B cell (primary cell): ENCODE data around the gene NAPB. TPM values are rescaled to one million over a fixed set of nuclear protein-coding genes. Genes with fewer than 3 reads are reported as not detected.

Experiments used
- ATAC-seq: fragments of 200-7000 bp; cut with Tn5 transposase; one replicate; pipeline ENCODE4 v1.10.0; 2021; ENCODE audit warnings: low read depth, mild to moderate bottlenecking, moderate number of reproducible peaks, moderate library complexity
- CTCF ChIA-PET: fragments of 350-600 bp; sonication (Branson Sonifier 250); formaldehyde crosslinking; loops from one replicate; lab custom pipeline; 2021; ENCODE audit warnings: antibody characterized with exemption, inconsistent platforms; lab: Charles Lee
- POLR2A ChIA-PET: fragments of 350-600 bp; sonication (Branson Sonifier 250); formaldehyde crosslinking; loops from one replicate; lab custom pipeline; 2021; ENCODE audit warnings: antibody characterized with exemption; lab: Charles Lee
- DNase-seq: peaks from one replicate; pipeline ENCODE4 v3.0.0; 2013
- H2AFZ ChIP-seq: 2 replicates; pipeline ENCODE4 v1.6.1; 2012; ENCODE audit warnings: mild to moderate bottlenecking, low read depth, low read length; ENCODE audit not compliant: insufficient read depth, poor library complexity, severe bottlenecking
- H3K27ac ChIP-seq, 2 donors: 1 replicate in 1 of 2; 2 replicates in 1 of 2; pipeline ENCODE4 v1.5.1; 2012 to 2013; ENCODE audit warnings: low read length in 2 of 2, mild to moderate bottlenecking in 2 of 2, moderate library complexity in 1 of 2
- H3K27me3 ChIP-seq, 4 experiments: fragments of 200-600 bp in 1 of 4; sonication (generic) in 1 of 4; replicated peaks in 1 of 4; 1 replicate in 2 of 4; 2 replicates in 2 of 4; pipeline versions ENCODE4 v1.6.1 to v1.7.0; 2013 to 2016; ENCODE audit warnings: low read length in 3 of 4, mild to moderate bottlenecking in 2 of 4, mixed read lengths in 1 of 4, moderate library complexity in 1 of 4; ENCODE audit not compliant: insufficient read depth in 4 of 4, control insufficient read depth in 3 of 4; ENCODE audit errors: control extremely low read depth in 1 of 4
- H3K36me3 ChIP-seq, 2 experiments: replicated peaks in 1 of 2; 1 replicate in 1 of 2; 2 replicates in 1 of 2; pipeline versions ENCODE4 v1.6.1 to v1.7.1; 2013; ENCODE audit warnings: low read length in 1 of 2; ENCODE audit not compliant: insufficient read depth in 2 of 2, control insufficient read depth in 1 of 2; ENCODE audit errors: control extremely low read depth in 1 of 2, extremely low read depth in 1 of 2
- H3K4me1 ChIP-seq, 2 donors: fragments of 200-600 bp in 1 of 2; sonication (generic) in 1 of 2; 1 replicate in 1 of 2; 2 replicates in 1 of 2; pipeline versions ENCODE4 v1.5.1 to v1.6.1; 2013 to 2017; ENCODE audit warnings: low read length in 2 of 2; ENCODE audit not compliant: control insufficient read depth in 2 of 2, insufficient read depth in 2 of 2
- H3K4me2 ChIP-seq: replicated peaks from 2 replicates; pipeline ENCODE3; 2012; ENCODE audit warnings: mild to moderate bottlenecking, low read depth, low read length; ENCODE audit not compliant: poor library complexity, severe bottlenecking
- H3K4me3 ChIP-seq, 5 experiments: fragments of 200-600 bp in 1 of 5; sonication (generic) in 1 of 5; 1 replicate in 3 of 5; 2 replicates in 2 of 5; pipeline versions ENCODE4 v1.5.1 to v1.7.0; 2011 to 2016; ENCODE audit warnings: low read length in 4 of 5, mild to moderate bottlenecking in 4 of 5, low read depth in 2 of 5, control low read depth in 1 of 5, moderate library complexity in 1 of 5; ENCODE audit not compliant: insufficient read depth in 1 of 5; ENCODE audit errors: control extremely low read depth in 1 of 5, extremely low read depth in 1 of 5
- H3K79me2 ChIP-seq: fragments of 200-600 bp; sonication (generic); one replicate; pipeline ENCODE4 v1.6.0; 2016; ENCODE audit warnings: low read length; ENCODE audit not compliant: control insufficient read depth, insufficient read depth
- H3K9ac ChIP-seq: fragments of 200-600 bp; sonication (generic); 2 replicates; pipeline ENCODE4 v1.6.1; 2017; ENCODE audit warnings: mild to moderate bottlenecking, low read length, moderate library complexity
- H3K9me3 ChIP-seq, 3 donors: one replicate each; pipeline versions ENCODE4 v1.6.1 to v1.7.1; 2013; ENCODE audit warnings: low read length in 2 of 3; ENCODE audit not compliant: control insufficient read depth in 2 of 3, insufficient read depth in 1 of 3; ENCODE audit errors: control extremely low read depth in 1 of 3
- H4K20me1 ChIP-seq: 2 replicates; pipeline ENCODE4 v1.6.0; 2012; ENCODE audit warnings: mild to moderate bottlenecking, low read length; ENCODE audit not compliant: insufficient read depth, control insufficient read depth, poor library complexity, severe bottlenecking
- H3K27ac Mint-ChIP-seq: one replicate; pipeline ENCODE4 v1.8.0; 2021; ENCODE audit warnings: mixed read lengths
- H3K27me3 Mint-ChIP-seq: one replicate; pipeline ENCODE4 v1.8.0; 2021; ENCODE audit warnings: mixed read lengths
- H3K4me1 Mint-ChIP-seq: one replicate; pipeline ENCODE4 v1.8.0; 2021; ENCODE audit warnings: mixed read lengths
- H3K4me3 Mint-ChIP-seq: one replicate; pipeline ENCODE4 v1.8.0; 2021; ENCODE audit warnings: mixed read lengths
- H3K9me3 Mint-ChIP-seq: one replicate; pipeline ENCODE4 v1.8.0; 2022; ENCODE audit warnings: mixed read lengths; ENCODE audit not compliant: insufficient read depth
- EZH2 ChIP-seq: IDR thresholded peaks from 2 replicates; pipeline ENCODE4 v1.6.1; 2012; ENCODE audit warnings: borderline replicate concordance, low read depth, mild to moderate bottlenecking, moderate library complexity, low read length; ENCODE audit not compliant: insufficient read depth, poor library complexity, severe bottlenecking
- whole genome bisulfite sequencing: methylation state at CpG from one replicate; pipeline ENCODE4 v1.1.5; 2013; ENCODE audit warnings: missing lambda C conversion rate; ENCODE audit not compliant: insufficient coverage; 5-methylcytosine and 5-hydroxymethylcytosine counted together
- intact Hi-C: fragments of 100-400 bp; cut with micrococcal nuclease; formaldehyde crosslinking; loops from one replicate; pipeline ENCODE4 v1.10.0; 2022
- polyA plus RNA-seq: library from polyadenylated mRNA; depleted of rRNA; stranded (reverse); fragments of >200 nt; gene quantifications from 2 replicates; pipeline ENCODE4 v1.2.3, GENCODE V29; 2012
- total RNA-seq, 2 donors: library from RNA; stranded (reverse); fragments of 120-200 nt in 1 of 2; gene quantifications; 1 replicate in 1 of 2; 2 replicates in 1 of 2; pipeline versions ENCODE4 v1.2.3 to v1.2.4, GENCODE V29; 2013 to 2022
- TF ChIP-seq, protein P1 (sequence below): fragments of 200-600 bp; IDR thresholded peaks from one replicate; pipeline ENCODE4 v1.8.0; 2022; ENCODE audit warnings: antibody characterized with exemption, mild to moderate bottlenecking

Gene NAPB
- total and polyA plus RNA-seq, 2 donors (not counting 1 experiment from before 2014, with no cell fraction given), result 4.1 to 13.0 TPM

DNA sequence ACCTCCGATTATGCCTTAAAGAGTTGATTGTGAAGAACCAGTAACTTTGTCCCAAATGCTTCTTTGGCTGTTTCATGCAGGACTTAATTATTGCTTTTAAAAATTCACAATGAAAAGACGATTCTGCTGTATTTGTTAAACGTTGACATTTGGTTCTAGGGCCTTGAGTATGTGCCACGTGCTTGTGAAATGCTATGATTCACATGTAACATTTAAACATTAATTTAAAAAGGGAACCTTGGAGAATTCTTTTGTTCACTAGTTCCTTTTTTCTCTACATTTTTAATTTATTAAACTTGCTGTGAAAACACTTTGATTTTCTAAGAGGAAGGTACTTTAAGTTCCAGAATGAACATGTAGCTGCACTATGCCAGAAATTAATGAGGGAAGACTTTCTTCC, 49.8 kb downstream of the NAPB start:
- Histone ChIP-seq H2AFZ (no peak overlapping the region), H3K79me2 (peaks cover 6% of the 10 kb centered on the region), H3K9me3 (no peaks in the 10 kb centered on the region), H3K27ac (no peak overlapping the region), H3K27me3 (no peaks in the 10 kb centered on the region), H3K36me3 (peaks cover 17 to 68% of the 10 kb centered on the region in 2 experiments), H3K4me1 (peaks cover 4 to 5% of the 10 kb centered on the region in 2 donors), H3K9ac (no peak overlapping the region), H3K4me3 (no peak overlapping the region), H4K20me1 (peaks cover 9% of the 10 kb centered on the region), H3K4me2 (no peak overlapping the region)
- Mint-ChIP-seq H3K27me3 (no peaks in the 10 kb centered on the region), H3K27ac (no peak overlapping the region), H3K4me1 (peaks cover 16% of the 10 kb centered on the region), H3K4me3 (no peak overlapping the region), H3K9me3 (no peaks in the 10 kb centered on the region)
- TF ChIP-seq, protein P1, sequence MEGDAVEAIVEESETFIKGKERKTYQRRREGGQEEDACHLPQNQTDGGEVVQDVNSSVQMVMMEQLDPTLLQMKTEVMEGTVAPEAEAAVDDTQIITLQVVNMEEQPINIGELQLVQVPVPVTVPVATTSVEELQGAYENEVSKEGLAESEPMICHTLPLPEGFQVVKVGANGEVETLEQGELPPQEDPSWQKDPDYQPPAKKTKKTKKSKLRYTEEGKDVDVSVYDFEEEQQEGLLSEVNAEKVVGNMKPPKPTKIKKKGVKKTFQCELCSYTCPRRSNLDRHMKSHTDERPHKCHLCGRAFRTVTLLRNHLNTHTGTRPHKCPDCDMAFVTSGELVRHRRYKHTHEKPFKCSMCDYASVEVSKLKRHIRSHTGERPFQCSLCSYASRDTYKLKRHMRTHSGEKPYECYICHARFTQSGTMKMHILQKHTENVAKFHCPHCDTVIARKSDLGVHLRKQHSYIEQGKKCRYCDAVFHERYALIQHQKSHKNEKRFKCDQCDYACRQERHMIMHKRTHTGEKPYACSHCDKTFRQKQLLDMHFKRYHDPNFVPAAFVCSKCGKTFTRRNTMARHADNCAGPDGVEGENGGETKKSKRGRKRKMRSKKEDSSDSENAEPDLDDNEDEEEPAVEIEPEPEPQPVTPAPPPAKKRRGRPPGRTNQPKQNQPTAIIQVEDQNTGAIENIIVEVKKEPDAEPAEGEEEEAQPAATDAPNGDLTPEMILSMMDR, result no peak
- TF ChIP-seq EZH2, result no peak
- ChIA-PET POLR2A (no interaction called here), CTCF (no interaction called here)
- intact Hi-C loops, result no loop called here
- ATAC-seq (no peak), DNase-seq (no peak)
- 100% methylated on average over 1 of the region's 4 CpGs for WGBS

DNA sequence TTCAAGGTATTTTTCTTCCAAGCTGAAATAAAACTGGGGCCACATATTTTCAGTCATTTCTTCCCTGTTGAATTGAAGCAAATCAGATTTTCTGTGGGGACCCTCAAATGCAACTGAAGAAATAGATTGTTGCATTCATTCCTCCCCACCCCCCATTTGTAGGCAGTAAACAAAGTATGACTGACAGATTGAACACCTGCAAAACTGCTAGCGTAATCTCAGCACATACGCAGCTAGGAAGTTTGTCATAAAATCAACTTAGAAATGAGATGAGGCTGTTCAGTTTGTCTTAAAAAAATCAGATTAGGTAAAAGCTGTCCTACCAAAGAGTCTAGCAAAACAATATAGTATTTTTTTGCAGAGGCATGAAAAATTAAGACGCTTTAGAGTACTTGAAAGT, 50.4 kb downstream of the NAPB start:
- ATAC-seq (no peak), DNase-seq (no peak)
- H3K4me3 Mint-ChIP-seq, result no peak overlapping the region
- TF ChIP-seq, protein P1, result no peak
- TF ChIP-seq EZH2, result no peak
- Histone ChIP-seq H3K4me2 (no peak overlapping the region), H3K9ac (no peak overlapping the region), H3K79me2 (peaks cover 10% of the 10 kb centered on the region), H2AFZ (no peak overlapping the region), H3K27ac (no peak overlapping the region), H3K9me3 (no peaks in the 10 kb centered on the region), H3K27me3 (no peaks in the 10 kb centered on the region), H3K4me3 (no peak overlapping the region), H3K4me1 (peaks cover 10 to 11% of the 10 kb centered on the region in 2 donors), H3K36me3 (peaks cover 16 to 65% of the 10 kb centered on the region in 2 experiments), H4K20me1 (peaks cover 14% of the 10 kb centered on the region)
- ChIA-PET CTCF (no interaction called here), POLR2A (no interaction called here)
- peaks cover 22% of the 10 kb centered on the region for H3K4me1 Mint-ChIP-seq
- no CpG with 5 or more reads among the region's 3 CpGs for WGBS
- H3K27ac Mint-ChIP-seq, result no peak overlapping the region
- no peaks in the 10 kb centered on the region for H3K27me3 Mint-ChIP-seq
- intact Hi-C loops, result no loop called here
- H3K9me3 Mint-ChIP-seq, result no peaks in the 10 kb centered on the region
